ENCODE results near the gene AEBP2.
"Not testable (repeated sequence)": the region's sequence is repeated elsewhere in the genome, so short reads cannot be mapped to it uniquely, and the experiment has no call there.

AEBP2 gene

GRCh38 chr12:19518209-19518608, 78.9 kb downstream of the AEBP2 start:
- DNase-seq: no peak

- DNase-seq: no peak
These were observed 81.5 kb downstream of the AEBP2 start for GRCh38 chr12:19520646-19521415.

- no peak for DNase-seq
These were observed 86.0 kb downstream of the AEBP2 start for GRCh38 chr12:19525274-19525673.

- DNase-seq: no peak
These were observed 88.6 kb downstream of the AEBP2 start for GRCh38 chr12:19527866-19528265.

GRCh38 chr12:19528750-19529149, 89.5 kb downstream of the AEBP2 start:
- DNase-seq: no peak

GRCh38 chr12:19529951-19530636, 90.8 kb downstream of the AEBP2 start:
- no peak for DNase-seq

- no peak for DNase-seq
These were observed 91.3 kb downstream of the AEBP2 start for GRCh38 chr12:19530637-19531023.

GRCh38 chr12:19533567-19533966, 94.3 kb downstream of the AEBP2 start:
- no peak for DNase-seq

- DNase-seq: no peak
These were observed 99.8 kb downstream of the AEBP2 start for GRCh38 chr12:19539071-19539470.

GRCh38 chr12:19539836-19540235, 100.5 kb downstream of the AEBP2 start:
- DNase-seq: no peak

GRCh38 chr12:19542606-19543005, 103.3 kb downstream of the AEBP2 start:
- no peak for DNase-seq

- no peak for DNase-seq
These were observed 105.1 kb downstream of the AEBP2 start for GRCh38 chr12:19544353-19544752.

- DNase-seq: no peak
These were observed 106.0 kb downstream of the AEBP2 start for GRCh38 chr12:19545301-19545700.

- no peak for DNase-seq
These were observed 106.7 kb downstream of the AEBP2 start for GRCh38 chr12:19546027-19546426.

- no peak for DNase-seq
These were observed 107.4 kb downstream of the AEBP2 start for GRCh38 chr12:19546611-19547162.

GRCh38 chr12:19547271-19547671, 108.0 kb downstream of the AEBP2 start:
- DNase-seq: no peak

GRCh38 chr12:19548834-19549233, 109.5 kb downstream of the AEBP2 start:
- no peak for DNase-seq

GRCh38 chr12:19550626-19551025, 111.3 kb downstream of the AEBP2 start:
- DNase-seq: no peak

GRCh38 chr12:19552441-19553097, 113.3 kb downstream of the AEBP2 start:
- DNase-seq: not testable (repeated sequence)

- no peak for DNase-seq
These were observed 113.9 kb downstream of the AEBP2 start for GRCh38 chr12:19553175-19553574.

- no peak for DNase-seq
These were observed 122.2 kb downstream of the AEBP2 start for GRCh38 chr12:19561411-19561961.

Data from T1000 (cell line).